Chondrocyte (in vitro differentiated cells): ENCODE results near the gene ANKAR. TPM values are rescaled to one million over a fixed set of nuclear protein-coding genes. Genes with fewer than 3 reads are reported as not detected.

Experiments
- DNase-seq: peaks from one replicate; pipeline ENCODE4 v3.0.0; 2021; ENCODE audit warnings: mixed read lengths, low spot score
- H3K27ac Mint-ChIP-seq: one replicate; pipeline ENCODE4 v1.8.0; 2021; ENCODE audit warnings: mild to moderate bottlenecking, moderate library complexity, mixed read lengths; ENCODE audit not compliant: unreplicated experiment
- H3K27me3 Mint-ChIP-seq: 2 replicates; pipeline ENCODE4 v1.8.0; 2021; ENCODE audit warnings: low read depth, mixed read lengths
- H3K36me3 Mint-ChIP-seq: 2 replicates; pipeline ENCODE4 v1.8.0; 2021; ENCODE audit warnings: low read depth, mixed read lengths
- H3K4me1 Mint-ChIP-seq: 2 replicates; pipeline ENCODE4 v1.8.0; 2021; ENCODE audit warnings: low read depth, mild to moderate bottlenecking, mixed read lengths
- H3K4me3 Mint-ChIP-seq: one replicate; pipeline ENCODE4 v1.8.0; 2021; ENCODE audit warnings: mild to moderate bottlenecking, moderate library complexity, mixed read lengths; ENCODE audit not compliant: unreplicated experiment
- H3K9me3 Mint-ChIP-seq: 2 replicates; pipeline ENCODE4 v1.8.0; 2021; ENCODE audit warnings: low read depth, mixed read lengths
- total RNA-seq: library from RNA; stranded (reverse); gene quantifications from 3 replicates; pipeline ENCODE4 v1.2.1, GENCODE V29; 2021
- TF ChIP-seq, protein P1 (sequence below): fragments of 200-600 bp; sonication (generic); IDR thresholded peaks from 2 replicates; pipeline ENCODE4 v1.5.0; 2021; ENCODE audit warnings: antibody characterized with exemption, mild to moderate bottlenecking, moderate library complexity

Gene ANKAR
- total RNA-seq, 1 donor from 2014 or later = 6.4 TPM

DNA sequence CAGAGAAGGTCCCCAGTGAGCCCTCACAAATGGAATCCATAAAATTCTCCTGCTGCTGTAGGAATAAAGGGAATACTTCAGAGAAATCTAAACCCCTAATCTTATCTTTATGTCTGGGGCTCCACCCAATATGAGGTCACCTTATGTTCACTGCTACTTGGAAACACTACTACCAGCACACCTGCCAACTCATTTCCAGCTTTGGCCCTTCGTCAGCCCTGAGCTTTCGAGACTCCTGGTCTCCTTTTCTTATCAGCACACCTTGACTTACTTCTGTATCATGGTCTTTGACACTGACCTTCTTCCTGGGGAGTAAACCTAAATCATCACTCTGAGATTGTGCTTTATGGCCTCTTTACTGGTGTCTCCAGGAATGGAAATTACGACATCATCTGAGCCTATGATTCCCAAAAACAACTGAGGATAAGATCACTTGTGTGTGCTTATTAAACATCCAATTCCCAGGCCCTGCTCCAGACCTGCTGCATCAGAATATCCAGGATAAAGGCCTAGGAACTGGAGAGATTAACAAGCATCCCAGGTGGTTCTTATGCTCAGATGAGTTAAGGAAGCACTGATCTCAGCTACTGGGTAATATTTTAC is 35.4 kb upstream of the ANKAR start:
- DNase-seq = no peak
- H3K36me3 Mint-ChIP-seq = no peaks in the 10 kb centered on the region
- H3K27ac Mint-ChIP-seq = no peak overlapping the region
- TF ChIP-seq, protein P1, sequence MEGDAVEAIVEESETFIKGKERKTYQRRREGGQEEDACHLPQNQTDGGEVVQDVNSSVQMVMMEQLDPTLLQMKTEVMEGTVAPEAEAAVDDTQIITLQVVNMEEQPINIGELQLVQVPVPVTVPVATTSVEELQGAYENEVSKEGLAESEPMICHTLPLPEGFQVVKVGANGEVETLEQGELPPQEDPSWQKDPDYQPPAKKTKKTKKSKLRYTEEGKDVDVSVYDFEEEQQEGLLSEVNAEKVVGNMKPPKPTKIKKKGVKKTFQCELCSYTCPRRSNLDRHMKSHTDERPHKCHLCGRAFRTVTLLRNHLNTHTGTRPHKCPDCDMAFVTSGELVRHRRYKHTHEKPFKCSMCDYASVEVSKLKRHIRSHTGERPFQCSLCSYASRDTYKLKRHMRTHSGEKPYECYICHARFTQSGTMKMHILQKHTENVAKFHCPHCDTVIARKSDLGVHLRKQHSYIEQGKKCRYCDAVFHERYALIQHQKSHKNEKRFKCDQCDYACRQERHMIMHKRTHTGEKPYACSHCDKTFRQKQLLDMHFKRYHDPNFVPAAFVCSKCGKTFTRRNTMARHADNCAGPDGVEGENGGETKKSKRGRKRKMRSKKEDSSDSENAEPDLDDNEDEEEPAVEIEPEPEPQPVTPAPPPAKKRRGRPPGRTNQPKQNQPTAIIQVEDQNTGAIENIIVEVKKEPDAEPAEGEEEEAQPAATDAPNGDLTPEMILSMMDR = no peak
- H3K4me1 Mint-ChIP-seq = peaks cover 7% of the 10 kb centered on the region
- H3K4me3 Mint-ChIP-seq = no peak overlapping the region
- no peaks in the 10 kb centered on the region for H3K9me3 Mint-ChIP-seq
- H3K27me3 Mint-ChIP-seq = no peaks in the 10 kb centered on the region

DNA sequence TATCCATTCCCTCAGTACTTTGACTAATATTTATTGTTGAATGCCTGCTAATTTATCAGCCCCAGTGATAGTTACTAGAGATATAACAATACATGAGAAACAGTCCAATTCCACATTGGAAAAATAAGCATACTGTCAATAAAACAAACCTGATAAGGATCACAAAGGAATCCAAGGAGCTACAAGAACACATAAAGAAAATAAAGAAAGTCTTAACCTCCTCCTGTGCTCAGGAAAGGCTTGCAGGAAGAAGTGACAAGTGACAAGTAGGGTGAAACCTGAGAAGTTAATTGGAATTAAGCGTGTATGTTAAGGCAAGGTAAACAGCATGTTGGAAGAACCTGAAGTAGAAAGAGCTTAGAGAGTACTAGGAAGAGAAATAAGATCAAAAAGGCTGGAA is 33.5 kb upstream of the ANKAR start:
- no peaks in the 10 kb centered on the region for H3K4me1 Mint-ChIP-seq
- H3K4me3 Mint-ChIP-seq = no peak overlapping the region
- H3K27me3 Mint-ChIP-seq = no peaks in the 10 kb centered on the region
- H3K36me3 Mint-ChIP-seq = no peaks in the 10 kb centered on the region
- no peaks in the 10 kb centered on the region for H3K9me3 Mint-ChIP-seq
- no peak for DNase-seq
- TF ChIP-seq, protein P1 = no peak
- H3K27ac Mint-ChIP-seq = no peak overlapping the region

DNA sequence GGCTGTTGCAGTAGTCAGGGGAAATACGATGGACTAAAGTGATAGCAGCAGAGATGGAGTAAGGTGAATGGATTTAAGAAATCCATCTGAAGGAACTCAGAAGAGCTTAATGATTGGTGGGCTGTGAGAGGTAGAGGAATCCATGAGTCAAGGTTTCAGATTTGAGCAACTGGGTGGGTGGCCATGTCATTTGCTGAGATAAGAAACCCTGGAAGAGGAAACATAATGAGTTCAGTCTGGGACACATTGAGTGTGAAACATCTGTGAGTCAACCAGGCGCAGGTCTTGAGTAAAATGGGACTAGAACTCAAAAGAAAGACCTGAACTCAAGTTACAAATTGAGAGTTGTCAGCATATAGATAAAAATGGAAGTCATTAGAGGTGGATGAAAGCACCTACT is 32.9 kb upstream of the ANKAR start:
- H3K4me1 Mint-ChIP-seq = no peaks in the 10 kb centered on the region
- H3K36me3 Mint-ChIP-seq = no peaks in the 10 kb centered on the region
- no peaks in the 10 kb centered on the region for H3K27me3 Mint-ChIP-seq
- H3K4me3 Mint-ChIP-seq = no peak overlapping the region
- DNase-seq = no peak
- H3K9me3 Mint-ChIP-seq = no peaks in the 10 kb centered on the region
- H3K27ac Mint-ChIP-seq = no peak overlapping the region
- TF ChIP-seq, protein P1 = no peak

DNA sequence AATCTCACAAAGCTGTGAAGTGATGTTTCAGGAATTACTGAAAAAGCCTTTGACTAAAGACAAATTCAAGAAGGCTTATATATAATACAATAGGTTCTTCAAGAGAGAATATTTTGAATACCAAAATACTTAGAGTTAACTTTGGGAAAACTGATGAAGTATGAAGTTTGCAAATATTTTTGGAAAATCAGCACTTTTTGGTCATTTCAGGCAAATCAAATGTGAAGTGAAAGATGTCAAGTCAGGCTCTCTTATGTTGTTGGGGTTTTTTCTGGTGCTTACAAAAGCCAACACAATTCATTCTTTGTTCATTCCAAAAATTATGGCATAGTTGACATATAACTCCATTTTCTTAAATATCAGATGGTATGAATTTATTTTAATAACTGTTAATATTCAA is 27.9 kb upstream of the ANKAR start:
- TF ChIP-seq, protein P1 = no peak
- H3K4me1 Mint-ChIP-seq = no peaks in the 10 kb centered on the region
- H3K36me3 Mint-ChIP-seq = no peaks in the 10 kb centered on the region
- no peak overlapping the region for H3K27ac Mint-ChIP-seq
- H3K4me3 Mint-ChIP-seq = no peak overlapping the region
- no peak for DNase-seq
- no peaks in the 10 kb centered on the region for H3K27me3 Mint-ChIP-seq
- H3K9me3 Mint-ChIP-seq = peaks cover 4% of the 10 kb centered on the region

DNA sequence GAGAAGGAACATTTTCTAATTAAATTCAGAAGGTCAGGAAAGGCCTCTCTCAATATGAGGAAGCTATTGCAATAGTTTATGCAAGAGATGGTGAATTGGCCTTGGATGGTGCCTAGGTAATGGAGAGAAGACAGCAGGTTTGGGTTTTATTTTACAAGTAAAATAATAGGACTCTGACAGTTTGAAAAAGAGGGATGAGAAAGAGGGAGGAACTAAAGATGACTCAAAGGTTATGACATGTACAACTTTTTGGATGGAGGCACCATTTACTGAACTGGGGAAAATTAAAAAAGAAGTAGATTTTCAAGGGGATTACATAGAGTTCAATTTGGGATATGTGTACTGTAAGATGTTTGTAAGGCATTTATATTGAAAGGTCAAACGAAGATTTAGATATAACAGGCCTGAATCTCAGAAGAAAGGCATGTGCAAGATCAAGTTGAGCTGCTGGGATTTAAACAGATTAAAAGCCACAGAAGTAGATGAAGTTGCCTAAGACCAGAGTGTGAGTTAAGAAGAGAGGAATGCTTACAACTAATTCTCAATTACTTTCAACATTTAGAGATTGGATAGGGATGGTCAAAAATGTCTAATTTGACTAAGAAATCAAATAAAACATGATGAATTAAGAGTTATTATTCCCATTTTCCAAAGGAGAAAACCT is 25.5 kb upstream of the ANKAR start:
- Mint-ChIP-seq H3K4me1 (no peaks in the 10 kb centered on the region), H3K4me3 (no peak overlapping the region), H3K27ac (no peak overlapping the region), H3K27me3 (no peaks in the 10 kb centered on the region), H3K36me3 (no peaks in the 10 kb centered on the region), H3K9me3 (peaks cover 4% of the 10 kb centered on the region)
- TF ChIP-seq, protein P1 = no peak
- no peak for DNase-seq
